Stimulated activated CD8-positive, alpha-beta memory T cell treated with anti-CD3 and anti-CD28 coated beads, Interleukin-15, amount 100 ng/mL, for 24 hours (primary cell): Measurements from ENCODE around the gene TP53BP2.
"Not testable (repeated sequence)": the region's sequence is repeated elsewhere in the genome, so short reads cannot be mapped to it uniquely, and the experiment has no call there.

Experiments
- DNase-seq: peaks from one replicate; pipeline ENCODE4 v3.0.0-alpha.2; 2020; ENCODE audit warnings: low read depth

The TP53BP2 gene, protein sequence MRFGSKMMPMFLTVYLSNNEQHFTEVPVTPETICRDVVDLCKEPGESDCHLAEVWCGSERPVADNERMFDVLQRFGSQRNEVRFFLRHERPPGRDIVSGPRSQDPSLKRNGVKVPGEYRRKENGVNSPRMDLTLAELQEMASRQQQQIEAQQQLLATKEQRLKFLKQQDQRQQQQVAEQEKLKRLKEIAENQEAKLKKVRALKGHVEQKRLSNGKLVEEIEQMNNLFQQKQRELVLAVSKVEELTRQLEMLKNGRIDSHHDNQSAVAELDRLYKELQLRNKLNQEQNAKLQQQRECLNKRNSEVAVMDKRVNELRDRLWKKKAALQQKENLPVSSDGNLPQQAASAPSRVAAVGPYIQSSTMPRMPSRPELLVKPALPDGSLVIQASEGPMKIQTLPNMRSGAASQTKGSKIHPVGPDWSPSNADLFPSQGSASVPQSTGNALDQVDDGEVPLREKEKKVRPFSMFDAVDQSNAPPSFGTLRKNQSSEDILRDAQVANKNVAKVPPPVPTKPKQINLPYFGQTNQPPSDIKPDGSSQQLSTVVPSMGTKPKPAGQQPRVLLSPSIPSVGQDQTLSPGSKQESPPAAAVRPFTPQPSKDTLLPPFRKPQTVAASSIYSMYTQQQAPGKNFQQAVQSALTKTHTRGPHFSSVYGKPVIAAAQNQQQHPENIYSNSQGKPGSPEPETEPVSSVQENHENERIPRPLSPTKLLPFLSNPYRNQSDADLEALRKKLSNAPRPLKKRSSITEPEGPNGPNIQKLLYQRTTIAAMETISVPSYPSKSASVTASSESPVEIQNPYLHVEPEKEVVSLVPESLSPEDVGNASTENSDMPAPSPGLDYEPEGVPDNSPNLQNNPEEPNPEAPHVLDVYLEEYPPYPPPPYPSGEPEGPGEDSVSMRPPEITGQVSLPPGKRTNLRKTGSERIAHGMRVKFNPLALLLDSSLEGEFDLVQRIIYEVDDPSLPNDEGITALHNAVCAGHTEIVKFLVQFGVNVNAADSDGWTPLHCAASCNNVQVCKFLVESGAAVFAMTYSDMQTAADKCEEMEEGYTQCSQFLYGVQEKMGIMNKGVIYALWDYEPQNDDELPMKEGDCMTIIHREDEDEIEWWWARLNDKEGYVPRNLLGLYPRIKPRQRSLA

DNA sequence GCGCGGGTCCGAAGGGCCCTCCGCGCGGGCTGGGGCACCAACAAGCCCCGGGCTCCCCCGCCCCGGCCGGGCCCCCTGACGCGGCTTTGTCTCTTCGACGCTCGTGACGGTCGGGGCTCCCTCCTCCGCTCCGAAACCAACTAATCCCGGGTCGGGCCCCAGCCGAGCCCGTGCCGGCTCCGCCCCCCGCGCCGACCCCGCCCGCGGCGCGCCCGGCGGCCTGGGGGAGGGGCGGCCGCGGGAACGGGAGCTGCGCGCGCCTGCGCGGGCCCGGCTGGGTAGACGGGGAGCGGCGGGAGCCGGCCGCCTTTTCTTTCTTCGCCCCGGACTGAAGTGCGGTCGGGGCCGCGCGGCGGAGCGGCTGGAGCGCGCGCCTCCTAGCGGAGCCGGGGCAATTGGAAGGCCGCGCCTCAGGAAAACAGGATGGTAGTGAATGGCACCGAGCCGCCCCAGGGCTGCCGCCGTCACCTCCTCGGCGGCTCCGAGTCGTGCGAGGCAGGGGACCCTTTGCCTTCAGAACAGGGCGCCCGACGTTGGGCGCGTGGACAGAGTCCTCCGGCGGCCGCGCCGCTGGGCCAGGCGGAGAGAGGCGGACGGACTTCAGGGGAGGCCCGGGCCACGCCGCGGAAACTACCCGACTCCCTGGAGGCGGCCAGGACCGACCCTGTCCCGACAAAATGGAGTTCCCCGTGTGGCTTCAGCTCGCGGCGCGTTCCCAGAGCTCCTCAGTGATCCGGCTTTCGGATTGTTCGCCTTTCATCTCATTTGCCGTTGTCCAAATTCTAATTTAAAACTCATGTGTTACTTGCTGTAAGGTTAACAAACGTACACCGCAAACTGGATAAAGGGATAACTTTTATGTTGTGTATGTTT, at the start of gene TP53BP2:
TSS of gene TP53BP2 (minus strand) at position 138 of the 873 bp plus-strand sequence. CDS start 267 bp downstream, outside the sequence.
- DNase-seq = peak; percentile 75

DNA sequence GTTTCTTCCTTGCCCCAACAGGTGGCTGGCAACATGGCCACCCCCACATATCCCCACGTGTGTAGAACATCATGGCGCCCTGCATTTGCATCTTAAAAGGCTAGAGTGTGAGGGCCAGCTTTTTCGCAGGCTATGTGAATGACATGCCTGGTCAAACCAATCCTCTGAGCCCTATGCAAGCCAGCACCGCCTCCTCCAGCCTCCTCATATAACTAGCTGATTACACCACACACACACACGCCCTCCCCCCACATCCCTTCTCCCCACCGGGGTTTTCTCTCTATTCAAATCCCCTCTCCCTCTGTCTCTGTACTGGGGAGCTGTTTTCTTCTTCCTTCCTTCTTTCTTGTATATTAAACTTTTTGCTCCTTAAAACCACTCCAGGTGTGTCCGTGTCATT, 44.7 kb upstream of the TP53BP2 start:
- not testable (repeated sequence) for DNase-seq

DNA sequence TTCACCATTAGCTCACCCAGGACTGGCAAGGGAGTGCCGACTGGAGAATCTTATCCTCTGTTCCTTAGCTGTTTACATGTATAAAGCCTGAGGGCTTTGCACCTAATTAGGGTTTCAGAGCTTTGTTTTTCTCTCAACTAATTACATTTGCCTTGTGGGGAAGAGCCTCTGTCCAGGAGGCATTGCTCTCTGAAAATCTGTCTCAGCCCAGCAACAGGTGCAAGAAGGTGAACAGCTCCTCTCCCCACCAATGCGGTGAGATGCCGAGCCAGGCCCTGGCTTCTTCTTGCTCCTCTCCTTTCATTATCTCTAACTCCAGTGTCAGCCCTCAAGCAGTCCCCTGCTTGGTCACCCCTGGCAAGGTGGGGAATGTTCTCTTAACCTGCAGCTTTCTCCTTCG, 43.6 kb upstream of the TP53BP2 start:
- not testable (repeated sequence) for DNase-seq

DNA sequence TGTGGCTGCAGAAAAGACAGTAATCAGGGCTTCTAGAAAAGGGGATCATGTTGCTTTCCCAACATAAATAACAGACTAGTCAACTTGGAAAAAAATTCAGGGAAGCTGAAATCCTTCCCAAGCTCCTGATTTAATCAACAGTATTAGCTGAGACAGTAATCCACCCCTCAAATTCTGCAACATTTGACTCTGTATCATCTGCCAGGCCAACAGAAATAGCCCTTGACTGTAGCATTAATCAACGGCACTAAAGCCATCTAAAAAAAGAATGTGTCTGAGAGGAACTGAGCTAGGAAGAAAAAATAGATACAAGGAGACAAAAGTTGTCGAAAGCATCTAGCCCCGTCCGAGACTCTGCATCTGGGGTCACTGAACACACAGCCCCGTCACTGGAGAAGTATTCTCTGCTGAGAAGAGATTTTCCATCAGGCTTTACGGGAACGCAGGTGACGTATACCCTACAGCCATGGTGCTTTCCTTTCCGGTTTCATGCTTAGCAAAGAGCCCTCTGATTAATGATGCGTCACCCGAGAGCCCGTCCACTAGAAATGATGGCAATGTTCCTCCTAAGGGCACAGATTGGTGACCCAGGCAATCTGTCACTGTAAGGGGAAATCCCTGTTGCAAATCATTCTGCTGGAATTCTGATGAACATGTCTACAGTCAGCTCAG, 42.1 kb upstream of the TP53BP2 start:
- DNase-seq = no peak

- DNase-seq = no peak
Observed at GRCh38 chr1:223886516-223886921, 40.8 kb upstream of the TP53BP2 start.

DNA sequence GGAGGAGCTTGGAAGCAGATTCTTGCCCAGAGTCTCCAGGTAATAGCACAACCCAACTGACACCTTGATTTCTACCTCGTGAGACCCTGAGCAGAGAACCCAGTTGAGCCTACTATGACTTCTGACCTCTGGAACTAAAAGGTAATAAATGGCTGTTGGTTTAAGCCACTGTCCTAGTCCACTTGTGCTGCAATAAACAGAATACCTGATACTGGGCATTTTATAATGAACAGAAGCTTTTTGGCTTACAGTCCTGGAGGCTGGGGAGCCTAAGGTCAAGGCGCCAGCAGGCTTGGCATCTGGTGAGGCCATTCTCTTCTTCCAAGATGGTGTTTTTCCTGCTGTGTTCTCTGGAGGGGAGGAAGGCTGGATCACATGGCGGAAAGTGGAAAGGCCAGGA, 39.9 kb upstream of the TP53BP2 start:
- no peak for DNase-seq

- no peak for DNase-seq
Observed at GRCh38 chr1:223878598-223879325, 33.0 kb upstream of the TP53BP2 start.

DNA sequence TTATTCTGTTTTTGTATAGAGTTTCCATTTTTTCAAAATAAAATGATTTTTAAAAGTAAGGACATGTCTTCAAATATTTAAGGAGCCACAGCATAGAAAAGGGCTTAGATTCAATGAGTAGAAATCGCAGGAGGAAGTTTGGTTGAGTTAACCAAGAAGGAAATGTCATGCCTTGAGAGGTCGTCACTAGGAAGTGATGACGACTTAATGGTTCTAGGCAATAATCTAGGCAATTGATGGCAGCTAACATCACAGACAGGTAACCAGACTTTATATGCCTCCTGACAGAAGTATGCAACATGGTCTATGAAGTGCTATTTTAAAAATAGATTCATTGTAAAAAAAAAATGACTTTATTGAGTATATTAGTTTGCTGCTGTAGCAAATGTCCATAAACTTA, 32.1 kb upstream of the TP53BP2 start:
- no peak for DNase-seq

DNA sequence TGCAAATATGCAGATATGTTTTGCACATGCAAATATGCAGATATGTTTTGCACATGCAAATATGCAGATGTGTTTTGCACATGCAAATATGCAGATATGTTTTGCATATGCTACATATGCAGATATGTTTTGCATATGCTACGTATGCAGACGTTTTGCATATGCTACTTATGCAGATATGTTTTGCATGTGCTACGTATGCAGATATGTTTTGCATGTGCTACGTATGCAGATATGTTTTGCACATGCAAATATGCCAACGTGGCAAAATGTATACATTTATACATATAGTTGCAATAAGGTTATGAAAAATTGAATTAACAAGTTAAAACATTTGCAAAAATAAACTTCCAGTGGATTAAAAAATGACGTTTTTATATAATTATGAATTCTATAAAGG, 30.8 kb upstream of the TP53BP2 start:
- DNase-seq = no peak

GRCh38 chr1:223873044-223873443, 27.3 kb upstream of the TP53BP2 start:
- DNase-seq = no peak

- DNase-seq = no peak
Observed at GRCh38 chr1:223872308-223872901, 26.7 kb upstream of the TP53BP2 start.

GRCh38 chr1:223870617-223871574, 25.1 kb upstream of the TP53BP2 start:
- DNase-seq = no peak

GRCh38 chr1:223864599-223865368, 19.0 kb upstream of the TP53BP2 start:
- DNase-seq = not testable (repeated sequence)

DNA sequence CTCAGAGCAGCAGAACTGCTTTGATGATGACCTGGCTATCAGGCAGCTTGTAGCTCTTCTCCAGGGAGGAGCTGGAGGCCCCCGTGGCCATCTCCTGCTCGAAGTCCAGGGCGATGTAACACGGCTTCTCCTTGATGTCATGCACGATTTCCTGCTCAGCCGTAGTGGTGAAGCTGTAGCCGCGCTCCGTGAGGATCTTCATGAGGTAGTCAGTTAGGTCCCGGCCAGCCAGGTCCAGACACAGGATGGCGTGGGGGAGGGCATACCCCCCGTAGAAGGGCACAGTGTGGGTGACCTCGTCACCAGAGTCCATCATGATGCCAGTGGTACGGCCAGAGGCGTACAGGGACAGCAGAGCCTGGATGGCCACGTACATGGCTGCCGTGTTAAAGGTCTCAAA, 18.3 kb upstream of the TP53BP2 start:
- DNase-seq = no peak

GRCh38 chr1:223861904-223862303, 16.2 kb upstream of the TP53BP2 start:
- DNase-seq = no peak

GRCh38 chr1:223860051-223860622, 14.4 kb upstream of the TP53BP2 start:
- no peak for DNase-seq

- no peak for DNase-seq
Observed at GRCh38 chr1:223859058-223859457, 13.3 kb upstream of the TP53BP2 start.
